Activated effector memory CD4-positive, alpha-beta T cell treated with Interleukin-2 at 50 U/mL for 16 hours (primary cell): ENCODE data around the gene HOXD11.

Source experiments
- DNase-seq: peaks from one replicate; pipeline ENCODE4 v3.0.0-alpha.2; 2020

HOXD11 gene

GRCh38 chr2:176109192-176109901 lies 2.3 kb downstream of the HOXD11 start:
- DNase-seq, result no peak

GRCh38 chr2:176109946-176110345 lies 2.9 kb downstream of the HOXD11 start:
- no peak for DNase-seq

GRCh38 chr2:176110415-176111308 lies 3.6 kb downstream of the HOXD11 start:
- DNase-seq, result no peak

- DNase-seq, result no peak
Measured at GRCh38 chr2:176111309-176111663, 4.2 kb downstream of the HOXD11 start.

- DNase-seq, result no peak
Measured at GRCh38 chr2:176111846-176112374, 4.8 kb downstream of the HOXD11 start.

- DNase-seq, result no peak
Measured at GRCh38 chr2:176112375-176113302, 5.6 kb downstream of the HOXD11 start.

- no peak for DNase-seq
Measured at GRCh38 chr2:176114120-176114929, 7.2 kb downstream of the HOXD11 start.

- DNase-seq, result no peak
Measured at GRCh38 chr2:176114930-176115625, 8.0 kb downstream of the HOXD11 start.

- no peak for DNase-seq
Measured at GRCh38 chr2:176115883-176116813, 9.1 kb downstream of the HOXD11 start, which contains the start of gene HOXD10. Gene HOXD10, plus strand, starts transcription at chr2:176116778. Its CDS starts 56 bp downstream, at chr2:176116834.

- no peak for DNase-seq
Measured at GRCh38 chr2:176117162-176117822, 10.2 kb downstream of the HOXD11 start.

- no peak for DNase-seq
Measured at GRCh38 chr2:176117823-176118371, 10.8 kb downstream of the HOXD11 start.

GRCh38 chr2:176118601-176119339 lies 11.7 kb downstream of the HOXD11 start:
- DNase-seq, result no peak

- DNase-seq, result no peak
Measured at GRCh38 chr2:176120364-176121189, 13.5 kb downstream of the HOXD11 start.

GRCh38 chr2:176121190-176122051 lies 14.3 kb downstream of the HOXD11 start:
- DNase-seq, result no peak

GRCh38 chr2:176122052-176122682 lies 15.1 kb downstream of the HOXD11 start:
- no peak for DNase-seq
